ENCODE measurements around the gene ATM.
"Not testable (repeated sequence)": the region's sequence is repeated elsewhere in the genome, so short reads cannot be mapped to it uniquely, and the experiment has no call there.

ATM gene

DNA sequence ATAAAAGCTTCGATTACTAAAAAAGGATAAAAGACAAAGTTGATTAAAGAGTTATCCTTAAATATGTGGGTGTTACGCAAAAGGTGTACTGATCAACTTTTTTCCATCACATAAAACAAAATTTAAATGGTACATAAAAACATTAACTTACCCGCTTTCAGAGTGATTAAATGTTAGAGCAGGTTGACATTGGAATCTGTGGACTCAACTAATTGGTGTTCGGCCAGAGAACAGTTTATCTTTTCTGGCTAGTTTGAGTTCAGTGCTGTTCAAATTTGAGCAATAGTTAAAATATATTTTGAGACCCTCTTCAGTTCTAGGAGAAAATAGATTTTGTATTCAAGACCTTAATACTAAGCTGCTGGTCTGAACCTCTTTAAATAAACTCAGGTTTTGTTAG, 56.1 kb downstream of the ATM start:
- DNase-seq = no peak

DNA sequence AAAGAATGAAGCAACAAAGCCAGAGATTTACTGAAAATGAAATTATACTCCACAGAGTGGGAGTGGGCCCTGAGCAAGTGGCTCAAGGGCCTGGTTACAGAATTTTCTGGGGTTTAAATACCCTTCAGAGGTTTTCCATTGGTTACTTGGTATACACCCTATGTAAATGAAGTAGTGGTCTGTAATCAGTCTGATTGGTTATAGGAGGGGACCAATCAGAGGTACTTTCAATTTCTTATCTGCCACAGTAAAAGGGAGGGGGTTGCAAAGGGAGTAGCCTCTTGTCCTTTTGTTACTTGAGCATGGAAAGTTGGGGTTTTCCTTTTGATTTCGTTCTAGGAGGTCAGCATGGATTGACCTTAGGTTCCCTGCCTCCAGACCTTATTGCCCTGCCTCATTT, 63.5 kb downstream of the ATM start:
- DNase-seq = no peak

DNA sequence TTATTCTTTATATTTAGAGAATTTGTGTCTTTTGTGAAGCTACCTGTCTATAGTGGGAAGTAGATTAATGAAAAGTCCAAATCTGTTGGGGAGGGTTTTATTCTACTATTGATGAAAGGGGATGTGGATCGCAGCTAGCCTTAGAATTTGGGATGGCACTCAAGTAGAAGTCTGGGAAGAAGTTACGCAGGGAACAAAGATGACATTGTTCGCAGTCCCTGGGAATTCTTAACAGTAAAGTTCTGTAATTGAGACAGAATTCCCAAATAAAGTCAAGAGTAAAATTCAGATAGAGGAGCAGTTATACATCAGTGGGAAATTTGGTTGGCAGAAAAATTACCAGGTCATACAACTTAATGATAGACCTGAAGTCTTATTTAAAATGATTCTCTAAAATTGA, 64.1 kb downstream of the ATM start:
- no peak for DNase-seq

DNA sequence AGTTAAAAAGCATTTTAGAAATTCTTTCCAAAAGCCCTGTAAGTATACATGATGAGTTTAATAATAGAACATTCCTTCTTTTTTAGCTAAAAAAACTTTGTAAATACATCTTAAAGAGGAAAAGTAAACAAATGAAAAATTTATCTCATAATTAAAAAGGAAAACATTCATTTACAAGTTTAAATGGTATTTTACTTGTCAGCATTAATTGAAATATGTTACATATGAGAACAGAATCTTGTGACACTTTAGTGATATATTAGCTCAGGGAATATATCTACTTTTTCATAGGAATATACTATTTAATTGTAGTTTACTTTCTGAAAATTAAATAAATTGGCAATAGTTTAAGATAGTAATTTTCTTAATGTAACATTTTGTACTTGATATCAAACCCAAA, 66.2 kb downstream of the ATM start:
- DNase-seq = not testable (repeated sequence)

DNA sequence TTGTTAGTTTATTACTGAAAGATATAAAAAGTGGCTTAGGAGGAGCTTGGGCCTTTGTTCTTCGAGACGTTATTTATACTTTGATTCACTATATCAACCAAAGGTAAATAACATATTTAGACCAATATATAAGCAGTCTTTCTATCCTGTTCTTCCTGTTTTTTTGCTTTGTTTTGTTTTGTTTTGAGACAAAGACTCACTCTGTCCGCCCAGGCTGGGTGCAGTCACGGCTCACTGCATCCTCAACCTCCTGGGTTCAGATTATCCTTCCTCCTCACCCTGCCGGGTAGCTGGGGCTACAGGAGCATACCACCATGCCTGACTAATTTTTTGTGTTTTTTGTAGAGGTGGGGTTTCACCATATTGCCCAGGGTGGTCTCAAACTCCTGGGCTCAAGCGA, 66.8 kb downstream of the ATM start:
- no peak for DNase-seq

DNA sequence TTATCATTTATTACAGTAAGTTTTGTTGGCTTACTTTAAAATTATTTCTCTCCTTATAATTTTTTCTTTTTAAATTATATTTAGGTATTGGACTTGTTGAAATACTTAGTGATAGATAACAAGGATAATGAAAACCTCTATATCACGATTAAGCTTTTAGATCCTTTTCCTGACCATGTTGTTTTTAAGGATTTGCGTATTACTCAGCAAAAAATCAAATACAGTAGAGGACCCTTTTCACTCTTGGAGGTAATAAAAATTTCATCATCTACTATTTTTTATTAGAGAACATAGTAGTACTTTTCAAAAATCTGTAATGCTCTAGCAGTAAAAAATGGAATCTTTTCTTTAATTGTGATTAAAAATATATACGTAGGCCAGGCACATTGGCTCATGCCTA, 70.4 kb downstream of the ATM start:
- no peak for DNase-seq

DNA sequence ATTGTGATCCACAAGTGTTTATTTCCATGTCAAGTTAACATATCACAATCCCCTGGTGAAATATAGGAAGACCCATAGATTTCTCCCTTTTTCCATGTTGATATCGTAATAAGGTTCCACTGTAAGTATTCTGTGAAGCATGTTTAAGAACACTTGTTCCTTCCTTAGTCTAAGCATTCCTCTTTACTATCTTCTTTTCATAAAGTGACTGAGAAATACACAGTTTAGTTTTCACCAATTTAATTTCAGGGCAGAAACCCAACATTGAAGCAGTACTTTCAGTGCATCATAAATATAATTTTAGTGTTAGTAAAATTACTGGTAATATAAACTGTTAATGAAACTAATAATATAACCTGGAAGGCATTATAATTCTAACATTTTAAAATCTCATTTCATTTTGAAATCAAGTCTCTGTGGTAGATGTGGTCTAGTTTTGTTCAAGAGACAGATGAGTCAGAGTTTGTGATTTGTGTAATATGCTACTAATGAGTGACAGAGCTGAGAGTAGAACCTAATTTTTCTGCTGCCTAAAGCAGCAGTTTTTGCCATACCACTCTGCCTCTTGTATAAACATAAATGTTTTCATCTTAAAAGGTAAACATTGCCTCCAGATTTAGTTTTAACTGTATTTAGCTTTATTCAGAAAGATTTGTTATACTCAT, 79.4 kb downstream of the ATM start:
- DNase-seq = no peak

DNA sequence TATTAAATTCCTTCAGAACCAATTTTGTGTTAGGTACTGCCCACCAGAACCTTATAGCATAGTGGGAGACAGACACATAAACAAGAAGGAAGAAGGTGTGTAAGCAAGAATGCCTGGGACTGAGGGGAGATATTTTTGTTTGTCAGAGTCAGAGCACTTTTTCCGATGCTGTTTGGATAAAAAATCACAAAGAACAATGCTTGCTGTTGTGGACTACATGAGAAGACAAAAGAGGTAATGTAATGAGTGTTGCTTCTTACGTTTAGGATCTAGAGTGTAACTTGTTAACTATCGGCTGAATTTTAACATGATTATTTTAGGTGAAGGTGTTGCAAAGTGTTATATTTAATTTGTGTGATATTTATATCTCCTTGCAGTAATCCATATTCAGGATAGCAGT, 84.9 kb downstream of the ATM start:
- no peak for DNase-seq

DNA sequence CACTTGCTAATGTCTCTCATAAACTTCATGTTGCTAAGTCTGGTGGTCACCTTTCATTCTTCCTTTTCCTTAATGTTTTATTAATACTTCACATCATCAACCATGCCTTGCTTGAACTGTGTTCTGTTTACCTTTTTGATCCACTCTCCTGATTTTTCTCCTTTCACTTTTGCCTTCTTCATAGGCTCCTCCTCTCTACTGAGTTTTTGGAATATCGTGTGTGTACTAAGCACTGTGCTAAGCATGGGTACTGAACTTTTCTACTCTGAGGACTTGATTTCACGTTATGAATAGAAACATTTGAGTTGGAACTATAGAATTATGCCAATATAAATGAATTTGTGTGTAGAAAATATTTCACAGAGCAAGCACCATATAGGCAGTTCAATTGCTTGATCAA, 90.6 kb downstream of the ATM start:
- DNase-seq = no peak

DNA sequence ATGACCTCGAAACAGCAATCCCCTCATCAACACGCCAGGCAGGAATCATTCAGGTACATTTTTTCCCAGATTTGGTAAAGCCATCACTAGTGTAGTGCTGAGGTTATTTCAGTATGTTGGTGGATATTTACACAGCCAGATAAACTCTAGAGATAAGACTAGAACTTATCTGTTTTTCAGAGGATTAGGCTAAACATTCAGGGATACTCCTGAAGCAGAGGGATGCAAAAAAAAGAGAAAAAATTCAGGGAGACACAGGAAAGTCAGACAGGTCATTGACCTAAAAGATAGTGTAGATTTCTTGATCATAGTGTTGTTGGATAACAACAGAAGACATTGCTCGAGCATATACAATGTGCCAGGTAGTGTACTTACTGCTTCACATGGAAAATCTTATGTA, 93.2 kb downstream of the ATM start:
- DNase-seq = no peak

DNA sequence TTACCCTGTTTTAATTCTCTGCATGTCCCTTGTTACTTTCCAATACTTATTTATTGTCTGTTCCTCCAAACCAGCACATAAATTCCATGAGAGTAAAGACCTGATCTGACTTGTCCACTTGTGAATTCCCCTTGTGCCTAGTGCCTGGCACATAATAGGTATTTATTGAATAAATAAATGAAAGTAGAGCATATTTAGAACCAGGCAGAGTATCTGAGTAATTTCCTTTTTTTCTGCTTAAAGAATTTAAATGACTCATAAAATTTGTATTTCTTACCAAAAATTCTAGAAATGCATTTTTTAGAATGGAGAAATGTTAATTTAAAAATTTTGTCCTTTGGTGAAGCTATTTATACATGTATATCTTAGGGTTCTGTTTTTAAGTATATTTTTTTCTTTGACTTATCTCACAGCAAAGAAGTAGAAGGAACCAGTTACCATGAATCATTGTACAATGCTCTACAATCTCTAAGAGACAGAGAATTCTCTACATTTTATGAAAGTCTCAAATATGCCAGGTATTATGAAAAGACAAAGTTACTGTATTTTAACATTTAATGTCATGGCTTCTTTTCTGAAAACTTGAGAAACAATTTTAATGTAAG, 96.8 kb downstream of the ATM start:
- DNase-seq = no peak

DNA sequence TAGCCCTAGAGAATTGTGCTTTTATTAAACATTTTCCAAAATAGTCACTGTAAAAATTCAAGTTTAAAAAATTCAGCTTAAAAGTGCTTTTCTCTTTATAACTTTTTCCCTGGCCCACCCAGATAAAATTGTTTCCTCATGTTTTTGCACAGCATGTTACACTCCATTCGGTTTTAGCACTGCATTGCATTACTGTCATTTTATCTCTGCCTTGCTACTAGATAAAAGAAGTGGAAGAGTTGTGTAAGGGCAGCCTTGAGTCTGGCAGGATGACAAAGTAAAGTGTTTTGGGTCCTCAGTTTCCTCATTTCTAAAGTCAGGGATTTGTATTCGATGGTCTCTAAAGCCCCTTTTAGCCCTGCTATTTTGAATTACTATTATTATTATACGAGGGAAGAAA, 99.8 kb downstream of the ATM start:
- DNase-seq = no peak

DNA sequence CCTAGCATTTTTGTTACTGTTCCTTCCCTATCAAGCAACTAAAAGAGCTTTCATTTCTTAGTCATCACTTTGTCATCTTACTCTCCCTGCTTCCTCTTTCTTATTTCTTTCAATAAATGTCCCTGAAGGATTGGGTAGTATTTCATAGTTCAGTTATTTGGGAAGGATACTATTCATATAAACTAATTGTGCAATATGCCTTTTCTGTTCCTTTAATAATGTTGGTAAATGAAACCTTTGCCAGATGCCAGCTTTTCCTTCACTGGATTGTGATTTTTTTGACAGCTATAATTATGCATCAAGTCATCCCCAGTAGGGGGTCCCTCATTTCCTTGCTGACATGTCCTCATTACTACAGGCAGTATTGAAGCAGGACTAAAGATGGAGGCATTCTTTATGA, 101.7 kb downstream of the ATM start:
- DNase-seq = peak in 3 of 4 experiments; percentile 2 to 66 (median 63)

DNA sequence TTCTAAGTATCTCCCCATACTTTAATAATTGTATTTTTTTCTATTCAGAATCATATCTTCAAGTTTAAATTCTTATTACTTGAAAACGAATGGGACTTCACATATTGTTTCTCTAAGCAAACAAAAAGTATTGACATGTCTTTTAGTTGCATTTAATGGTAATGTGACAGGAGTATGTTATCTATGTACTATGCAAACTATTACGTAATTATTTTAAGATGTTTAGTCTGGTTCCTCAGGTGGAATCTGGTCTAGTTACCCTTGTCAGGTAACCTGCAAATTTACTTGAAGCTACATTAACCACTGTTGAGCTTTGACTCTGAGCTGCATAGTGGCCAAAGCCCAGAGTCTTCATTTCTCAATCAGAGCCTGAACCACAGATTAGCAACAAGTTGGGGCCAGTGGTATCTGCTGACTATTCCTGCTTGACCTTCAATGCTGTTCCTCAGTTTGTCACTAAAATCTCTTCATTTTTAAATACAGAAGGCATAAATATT, 110.6 kb downstream of the ATM start:
- DNase-seq = no peak

DNA sequence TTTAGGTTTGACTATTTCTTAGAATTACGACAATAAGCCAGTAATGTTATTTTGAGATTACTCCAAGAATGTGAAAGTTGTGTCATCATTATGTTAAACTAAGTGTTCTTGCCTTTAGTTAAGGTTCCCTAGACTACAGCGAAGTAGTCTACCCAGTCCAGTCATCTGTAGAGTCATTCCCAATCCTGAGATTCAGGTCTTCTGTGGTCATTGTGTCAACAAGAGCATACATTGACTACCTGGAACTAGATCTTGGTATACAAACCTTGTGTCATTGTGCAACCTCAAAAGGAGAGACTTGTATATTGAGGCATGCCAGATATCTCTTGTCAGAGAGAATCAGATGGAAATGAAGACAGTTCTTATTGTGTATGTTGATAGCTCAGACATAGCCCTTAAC, 115.9 kb downstream of the ATM start:
- no peak for DNase-seq

DNA sequence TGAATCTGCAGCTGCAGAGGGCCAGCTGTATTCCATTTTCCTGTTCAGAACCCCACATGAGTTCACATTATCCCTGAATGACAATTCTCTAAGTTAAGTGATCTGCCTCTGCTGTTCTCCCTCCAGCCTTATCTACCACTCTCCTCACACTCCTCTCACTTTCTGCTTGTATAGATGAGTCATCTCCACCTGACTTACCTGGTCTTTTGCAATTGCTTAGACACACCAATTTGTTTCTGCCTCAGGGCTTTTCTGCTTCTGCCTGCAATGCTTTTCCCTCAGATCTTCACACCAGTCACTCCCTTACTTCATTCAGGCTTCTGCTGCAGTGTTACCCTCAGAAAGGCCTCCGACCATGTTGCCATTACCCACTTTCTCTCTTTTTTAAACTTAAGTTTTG, 118.1 kb downstream of the ATM start:
- no peak for DNase-seq

DNA sequence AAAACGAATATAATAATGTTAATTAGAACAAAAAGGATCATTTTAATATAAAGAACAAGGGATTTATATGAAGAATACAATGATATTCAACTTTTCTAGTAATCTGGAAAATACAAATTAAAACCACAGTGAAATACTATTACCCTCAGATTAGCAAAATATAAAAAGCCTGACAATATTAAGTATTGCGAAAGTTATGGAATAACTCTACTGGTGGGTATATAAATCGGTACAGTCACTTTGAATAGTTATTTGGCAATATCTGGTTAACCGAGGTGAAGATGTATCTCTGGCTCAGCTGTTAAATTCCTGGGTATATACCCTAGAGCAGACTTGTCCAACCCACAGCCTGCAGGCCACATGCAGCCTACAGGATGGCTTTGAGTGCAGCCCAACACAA, 118.8 kb downstream of the ATM start:
- DNase-seq = no peak

DNA sequence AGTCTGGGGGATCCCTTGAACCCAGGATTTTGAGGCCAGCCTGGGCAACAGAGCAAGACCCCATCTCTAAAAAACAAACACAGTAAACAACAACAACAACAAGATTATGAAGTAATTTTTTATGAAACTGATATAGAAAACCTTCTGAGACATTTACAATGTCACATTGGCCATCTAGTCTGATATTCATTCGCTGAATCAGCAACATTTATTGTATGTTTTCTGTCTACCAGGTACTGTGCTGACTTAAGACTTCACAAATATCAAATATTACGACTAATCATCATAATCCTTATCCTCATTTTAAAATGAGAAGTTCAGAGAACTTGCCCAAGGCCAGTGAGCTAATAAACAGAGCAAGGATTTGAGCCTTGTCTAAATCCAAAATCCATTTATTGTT, 120.8 kb downstream of the ATM start:
- no peak for DNase-seq

DNA sequence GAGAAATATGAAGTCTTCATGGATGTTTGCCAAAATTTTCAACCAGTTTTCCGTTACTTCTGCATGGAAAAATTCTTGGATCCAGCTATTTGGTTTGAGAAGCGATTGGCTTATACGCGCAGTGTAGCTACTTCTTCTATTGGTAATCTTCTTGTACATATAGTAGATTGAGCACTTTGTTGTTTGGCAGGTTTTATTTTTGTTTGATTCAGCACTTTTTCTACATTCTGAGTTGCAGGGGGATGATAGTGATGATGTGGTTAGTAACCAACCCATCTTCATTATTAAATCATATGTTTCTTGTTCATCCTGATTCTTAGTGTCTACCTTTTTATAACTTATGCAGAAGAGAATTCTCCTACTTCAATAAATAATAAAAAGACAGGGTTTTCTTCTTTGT, 122.9 kb downstream of the ATM start:
- no peak for DNase-seq

DNA sequence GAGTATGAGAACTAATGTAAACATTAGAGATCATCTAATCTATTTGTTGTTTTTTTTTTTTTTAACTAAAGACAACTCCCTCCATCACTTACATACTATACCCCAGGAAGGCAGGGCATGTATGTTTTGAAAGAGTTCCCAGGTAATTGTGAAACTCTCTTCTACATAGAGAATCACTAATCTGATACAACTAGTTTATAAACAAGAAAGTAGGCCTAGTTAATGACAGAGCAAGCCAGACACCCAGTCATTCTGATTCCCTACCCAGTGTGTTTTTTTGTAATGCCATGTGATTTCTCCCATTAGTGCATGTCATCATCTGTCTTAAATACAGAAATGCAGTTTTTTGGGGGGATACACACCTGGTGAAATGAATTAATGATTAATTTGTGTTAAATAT, 123.6 kb downstream of the ATM start:
- DNase-seq = no peak

DNA sequence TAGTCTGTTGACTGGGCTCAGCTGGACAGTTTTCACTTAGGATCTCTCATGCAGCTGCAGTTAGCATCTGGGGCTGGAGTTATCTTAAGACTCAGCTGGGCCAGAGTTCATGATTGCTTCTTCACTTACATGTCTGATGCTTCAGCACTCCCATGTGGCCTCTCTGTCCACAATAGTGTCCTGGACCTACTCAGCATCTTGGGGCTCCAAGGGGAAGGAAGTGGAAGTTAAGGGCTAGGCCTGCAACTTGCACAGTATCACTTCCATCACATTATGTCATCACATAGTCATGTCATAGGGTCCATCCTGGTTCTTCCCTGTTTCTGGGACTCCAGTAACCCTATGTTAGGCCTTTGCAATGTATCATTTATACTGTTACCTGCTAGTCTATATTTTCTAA, 128.6 kb downstream of the ATM start:
- DNase-seq = peak; percentile 17 to 57 (median 32)

DNA sequence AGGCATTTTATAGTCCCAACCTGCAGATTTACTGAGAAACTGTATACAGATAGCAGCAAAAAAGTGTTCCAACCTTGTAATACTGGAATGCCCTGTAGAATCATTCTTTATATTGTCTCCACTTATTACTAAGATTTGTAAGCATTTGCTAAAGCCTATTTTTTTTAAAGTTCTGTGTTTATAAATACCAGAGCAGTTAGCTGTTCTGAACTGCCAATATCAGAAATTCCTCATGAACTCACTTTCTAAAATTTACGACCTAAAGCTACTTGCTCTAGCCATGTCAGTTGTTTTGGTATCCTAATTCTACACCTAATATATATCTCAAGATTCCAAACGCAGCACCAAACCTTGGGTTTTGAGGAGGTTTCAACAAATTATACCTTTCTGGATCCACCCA, 141.3 kb downstream of the ATM start:
- no peak for DNase-seq

DNA sequence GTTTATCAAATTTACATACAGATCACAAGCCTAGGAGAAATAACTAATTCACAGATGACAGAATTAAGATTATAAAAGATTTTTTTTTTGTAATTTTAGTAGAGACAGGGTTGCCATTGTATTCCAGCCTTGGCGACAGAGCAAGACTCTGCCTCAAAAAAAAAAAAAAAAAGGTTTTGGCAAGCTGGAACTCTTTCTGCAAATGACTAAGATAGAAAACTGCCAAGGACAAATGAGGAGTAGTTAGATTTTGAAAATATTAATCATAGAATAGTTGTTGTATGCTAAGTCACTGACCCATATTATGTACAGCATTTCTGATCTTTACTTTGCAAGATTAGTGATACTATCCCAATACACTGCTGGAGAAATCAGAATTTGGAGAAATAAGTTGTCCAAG, 145.3 kb downstream of the ATM start:
- no peak for DNase-seq

DNA sequence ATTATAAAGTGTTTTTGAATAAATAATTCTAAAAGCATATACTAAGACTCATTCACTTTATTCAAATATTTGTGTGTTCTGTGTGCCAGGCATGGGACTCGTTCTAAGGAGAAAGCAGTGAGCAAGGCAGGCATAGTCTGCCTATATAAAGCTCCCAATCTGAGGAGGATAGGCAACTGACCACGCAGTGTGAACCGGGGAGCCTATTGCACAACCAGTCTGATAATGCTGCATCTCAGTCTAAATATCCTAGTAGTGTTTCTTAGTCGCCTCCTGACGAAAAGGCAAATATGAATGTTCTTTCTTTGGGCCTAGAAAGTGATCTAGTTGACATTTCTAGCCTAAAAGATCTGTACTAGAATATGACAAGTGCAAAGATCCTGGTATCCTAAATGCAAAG, 146.2 kb downstream of the ATM start:
- no peak for DNase-seq

DNA sequence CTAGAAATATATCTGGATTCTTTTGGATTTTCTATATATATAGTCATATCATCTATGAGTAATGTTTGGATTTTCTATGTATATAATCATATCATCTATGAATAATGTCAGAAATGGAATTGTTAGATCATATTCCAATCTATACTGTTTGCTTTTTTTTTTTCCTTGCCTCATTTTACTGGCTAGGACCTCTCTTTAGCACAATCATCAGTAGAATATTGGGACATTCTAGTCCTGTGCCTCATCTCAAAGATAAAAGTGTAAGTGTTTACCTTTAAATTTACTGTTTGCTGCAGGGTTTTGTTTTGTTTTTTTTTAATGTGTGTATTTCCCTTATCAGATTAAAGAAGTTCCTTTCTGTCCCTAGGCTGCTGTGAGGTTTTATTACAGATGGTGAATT, 147.4 kb downstream of the ATM start:
- DNase-seq = no peak

All from suppressor macrophage (primary cell).